Type B pancreatic cell (in vitro differentiated cells): ENCODE data around the gene APCDD1L. TPM values are rescaled to one million over a fixed set of nuclear protein-coding genes. Genes with fewer than 3 reads are reported as not detected.

ENCODE experiments used
- DNase-seq: peaks from one replicate; pipeline ENCODE4 v3.0.0; 2021; ENCODE audit warnings: mixed read lengths; ENCODE audit not compliant: unreplicated experiment; ENCODE audit errors: extremely low spot score
- H3K27ac Mint-ChIP-seq: 2 replicates; pipeline ENCODE4 v1.8.0; 2021; ENCODE audit warnings: mild to moderate bottlenecking, mixed read lengths
- H3K27me3 Mint-ChIP-seq: 2 replicates; pipeline ENCODE4 v1.8.0; 2021; ENCODE audit warnings: mixed read lengths
- H3K36me3 Mint-ChIP-seq: 2 replicates; pipeline ENCODE4 v1.8.0; 2021; ENCODE audit warnings: mixed read lengths
- H3K4me1 Mint-ChIP-seq: one replicate; pipeline ENCODE4 v1.8.0; 2021; ENCODE audit warnings: mixed read lengths; ENCODE audit not compliant: unreplicated experiment
- H3K4me3 Mint-ChIP-seq: 2 replicates; pipeline ENCODE4 v1.8.0; 2021; ENCODE audit warnings: mild to moderate bottlenecking, mixed read lengths
- H3K9me3 Mint-ChIP-seq: 2 replicates; pipeline ENCODE4 v1.8.0; 2021; ENCODE audit warnings: mixed read lengths
- total RNA-seq: library from RNA; stranded (reverse); gene quantifications from 2 replicates; pipeline ENCODE4 v1.2.1, GENCODE V29; 2021; ENCODE audit warnings: low replicate concordance
- TF ChIP-seq, protein P1 (sequence below): fragments of 200-600 bp; sonication (generic); conservative IDR thresholded peaks from 2 replicates; pipeline ENCODE4 v1.5.0; 2021; ENCODE audit warnings: antibody characterized with exemption, mild to moderate bottlenecking

The APCDD1L gene
- total RNA-seq, 1 donor from 2014 or later = 0.53 TPM

- Mint-ChIP-seq H3K9me3 (peaks cover 14% of the 10 kb centered on the region), H3K4me1 (no peaks in the 10 kb centered on the region), H3K36me3 (peaks cover 6% of the 10 kb centered on the region), H3K27me3 (peaks cover 5% of the 10 kb centered on the region), H3K4me3 (no peak overlapping the region), H3K27ac (no peak overlapping the region)
- TF ChIP-seq, protein P1, sequence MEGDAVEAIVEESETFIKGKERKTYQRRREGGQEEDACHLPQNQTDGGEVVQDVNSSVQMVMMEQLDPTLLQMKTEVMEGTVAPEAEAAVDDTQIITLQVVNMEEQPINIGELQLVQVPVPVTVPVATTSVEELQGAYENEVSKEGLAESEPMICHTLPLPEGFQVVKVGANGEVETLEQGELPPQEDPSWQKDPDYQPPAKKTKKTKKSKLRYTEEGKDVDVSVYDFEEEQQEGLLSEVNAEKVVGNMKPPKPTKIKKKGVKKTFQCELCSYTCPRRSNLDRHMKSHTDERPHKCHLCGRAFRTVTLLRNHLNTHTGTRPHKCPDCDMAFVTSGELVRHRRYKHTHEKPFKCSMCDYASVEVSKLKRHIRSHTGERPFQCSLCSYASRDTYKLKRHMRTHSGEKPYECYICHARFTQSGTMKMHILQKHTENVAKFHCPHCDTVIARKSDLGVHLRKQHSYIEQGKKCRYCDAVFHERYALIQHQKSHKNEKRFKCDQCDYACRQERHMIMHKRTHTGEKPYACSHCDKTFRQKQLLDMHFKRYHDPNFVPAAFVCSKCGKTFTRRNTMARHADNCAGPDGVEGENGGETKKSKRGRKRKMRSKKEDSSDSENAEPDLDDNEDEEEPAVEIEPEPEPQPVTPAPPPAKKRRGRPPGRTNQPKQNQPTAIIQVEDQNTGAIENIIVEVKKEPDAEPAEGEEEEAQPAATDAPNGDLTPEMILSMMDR = no peak
- DNase-seq = no peak
Measured at GRCh38 chr20:58485393-58485792, 29.8 kb downstream of the APCDD1L start.

DNA sequence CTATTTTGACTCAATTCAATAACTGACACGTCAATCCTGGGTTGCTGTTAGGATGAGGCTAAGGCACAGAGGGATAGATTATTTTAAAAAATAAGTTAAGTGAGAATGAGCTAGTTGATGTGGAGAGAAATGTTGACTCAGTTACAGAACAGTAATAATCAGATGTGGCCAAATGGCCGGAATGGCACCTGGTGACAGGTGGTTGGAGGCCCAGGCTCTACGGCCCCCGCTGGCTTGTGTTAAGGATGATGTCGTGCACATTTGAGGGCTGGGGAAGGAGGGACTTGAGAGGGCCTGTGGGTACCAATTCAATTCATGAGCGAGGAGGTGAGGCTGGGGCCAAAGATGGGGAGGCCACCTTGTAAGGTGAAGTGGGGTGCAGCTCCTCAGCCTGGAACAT is 31.7 kb downstream of the APCDD1L start:
- no peaks in the 10 kb centered on the region for H3K4me1 Mint-ChIP-seq

DNA sequence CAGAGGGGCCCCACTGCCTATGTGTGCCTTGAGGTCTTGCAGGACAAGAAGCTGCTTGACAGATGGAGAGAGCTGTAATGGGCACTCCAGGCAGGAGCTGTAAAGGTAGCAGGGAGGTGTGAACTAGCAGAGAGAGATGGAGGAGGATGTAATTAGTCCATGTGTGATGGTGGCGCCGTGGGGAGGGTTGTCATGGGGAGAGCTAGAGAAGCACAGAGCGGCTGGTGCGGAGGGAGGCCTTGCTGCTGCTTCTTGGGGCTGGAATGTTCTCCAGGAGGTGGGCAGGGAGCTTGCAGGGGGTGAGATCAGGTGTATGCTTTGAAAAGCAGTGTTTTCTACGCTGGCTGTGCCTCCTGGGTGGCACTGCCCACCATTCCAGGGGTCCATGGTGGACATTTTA is 32.1 kb downstream of the APCDD1L start:
- TF ChIP-seq, protein P1 = no peak
- Mint-ChIP-seq H3K4me1 (no peaks in the 10 kb centered on the region), H3K27me3 (peaks cover 3% of the 10 kb centered on the region), H3K27ac (no peak overlapping the region), H3K4me3 (no peak overlapping the region), H3K36me3 (peaks cover 6% of the 10 kb centered on the region), H3K9me3 (peaks cover 20% of the 10 kb centered on the region)
- no peak for DNase-seq

More for the DNA sequence above, 31.7 kb downstream of the APCDD1L start:
- peaks cover 6% of the 10 kb centered on the region for H3K36me3 Mint-ChIP-seq
- TF ChIP-seq, protein P1 = no peak
- H3K9me3 Mint-ChIP-seq = peaks cover 16% of the 10 kb centered on the region
- H3K4me3 Mint-ChIP-seq = no peak overlapping the region
- peaks cover 3% of the 10 kb centered on the region for H3K27me3 Mint-ChIP-seq
- H3K27ac Mint-ChIP-seq = no peak overlapping the region
- DNase-seq = no peak

- H3K27me3 Mint-ChIP-seq = peaks cover 3% of the 10 kb centered on the region
- no peak for DNase-seq
- H3K4me3 Mint-ChIP-seq = no peak overlapping the region
- H3K27ac Mint-ChIP-seq = no peak overlapping the region
- peaks cover 22% of the 10 kb centered on the region for H3K9me3 Mint-ChIP-seq
- TF ChIP-seq, protein P1 = no peak
- no peaks in the 10 kb centered on the region for H3K4me1 Mint-ChIP-seq
- peaks cover 6% of the 10 kb centered on the region for H3K36me3 Mint-ChIP-seq
Measured at GRCh38 chr20:58482416-58482815, 32.8 kb downstream of the APCDD1L start.

- no peaks in the 10 kb centered on the region for H3K4me1 Mint-ChIP-seq
- peak overlapping the region; percentile 45 for H3K4me3 Mint-ChIP-seq
- TF ChIP-seq, protein P1 = peak; percentile 70
- peaks cover 27% of the 10 kb centered on the region for H3K9me3 Mint-ChIP-seq
- no peak for DNase-seq
- peaks cover 3% of the 10 kb centered on the region for H3K27me3 Mint-ChIP-seq
- H3K27ac Mint-ChIP-seq = no peak overlapping the region
- H3K36me3 Mint-ChIP-seq = peaks cover 6% of the 10 kb centered on the region
Measured at GRCh38 chr20:58481481-58482021, 33.6 kb downstream of the APCDD1L start.
